Endothelial cell of umbilical vein (primary cell): Measurements from ENCODE around the gene MASP1. TPM values are rescaled to one million over a fixed set of nuclear protein-coding genes. Genes with fewer than 3 reads are reported as not detected.

Experiments
- BruUV-seq: library from RNA; stranded (reverse); fragments of 400-500 nt; replicated peaks from 2 replicates; lab custom pipeline; 2021; lab: Mats Ljungman, UMichigan
- CTCF ChIA-PET: fragments of 300-600, 350-600 bp; sonication (Branson Sonifier 250); formaldehyde crosslinking; loops from one replicate; lab custom pipeline; 2021; ENCODE audit warnings: antibody characterized with exemption, inconsistent platforms; lab: Charles Lee
- POLR2A ChIA-PET: fragments of 300-600, 350-600 bp; sonication (Branson Sonifier 250); formaldehyde crosslinking; loops from one replicate; lab custom pipeline; 2021; ENCODE audit warnings: antibody characterized with exemption, inconsistent platforms; lab: Charles Lee
- DNase-seq: peaks from one replicate; pipeline ENCODE4 v3.0.0-alpha.2; 2011; ENCODE audit warnings: low read depth, low spot score
- FAIRE-seq: peaks from 2 replicates; lab custom pipeline; 2011; peaks lifted over from hg19 to GRCh38; lab: Jason Lieb, UNC
- H2AFZ ChIP-seq: 2 replicates; pipeline ENCODE4 v1.6.0; 2012; ENCODE audit warnings: low read depth, low read length, control low read depth, inconsistent platforms
- H3K27ac ChIP-seq: 2 replicates; pipeline ENCODE4 v1.5.1; 2011; ENCODE audit warnings: low read depth, mild to moderate bottlenecking, control low read depth, low read length, moderate library complexity; ENCODE audit not compliant: insufficient read depth
- H3K27me3 ChIP-seq, 2 experiments: 2 replicates each; pipeline versions ENCODE4 v1.6.0 to v1.6.1; 2011; ENCODE audit warnings: low read length in 2 of 2, mixed read lengths in 1 of 2; ENCODE audit not compliant: control insufficient read depth in 2 of 2, insufficient read depth in 2 of 2
- H3K36me3 ChIP-seq, 2 experiments: 2 replicates in 1 of 2; 3 replicates in 1 of 2; pipeline ENCODE4 v1.5.1; 2011; ENCODE audit warnings: low read length in 2 of 2, mild to moderate bottlenecking in 1 of 2, moderate library complexity in 1 of 2; ENCODE audit not compliant: control insufficient read depth in 2 of 2, insufficient read depth in 2 of 2; ENCODE audit errors: extremely low read depth in 1 of 2
- H3K4me1 ChIP-seq: 3 replicates; pipeline ENCODE4 v1.5.1; 2011; ENCODE audit warnings: mild to moderate bottlenecking, low read length; ENCODE audit not compliant: control insufficient read depth, insufficient read depth; ENCODE audit errors: extremely low read depth
- H3K4me2 ChIP-seq: 2 replicates; pipeline ENCODE4 v1.6.1; 2011; ENCODE audit warnings: low read length, control low read depth, mixed read lengths; ENCODE audit not compliant: insufficient read depth
- H3K4me3 ChIP-seq, 3 experiments: fragments of 200-600 bp in 1 of 3; sonication (generic), shearing (Covaris generic) in 1 of 3; replicated peaks in 1 of 3; 2 replicates each; pipeline ENCODE4 v1.5.1; 2011 to 2016; ENCODE audit warnings: control low read depth in 3 of 3, low read length in 3 of 3, mild to moderate bottlenecking in 2 of 3, inconsistent platforms in 1 of 3, low read depth in 1 of 3, moderate library complexity in 1 of 3; ENCODE audit not compliant: insufficient read depth in 1 of 3
- H3K79me2 ChIP-seq: 2 replicates; pipeline ENCODE4 v1.6.0; 2012; ENCODE audit warnings: low read length, inconsistent platforms; ENCODE audit not compliant: control insufficient read depth, insufficient read depth
- H3K9ac ChIP-seq: replicated peaks from 2 replicates; pipeline ENCODE3; 2011; ENCODE audit warnings: low read length, control low read depth; ENCODE audit not compliant: insufficient read depth; ENCODE audit errors: extremely low read depth
- H3K9me1 ChIP-seq: replicated peaks from 3 replicates; pipeline ENCODE4 v1.6.0; 2011; ENCODE audit warnings: mild to moderate bottlenecking, low read length; ENCODE audit not compliant: control insufficient read depth, insufficient read depth; ENCODE audit errors: extremely low read depth
- H3K9me3 ChIP-seq: replicated peaks from 2 replicates; pipeline ENCODE4 v1.5.1; 2012; ENCODE audit warnings: low read length, inconsistent platforms; ENCODE audit not compliant: control insufficient read depth, insufficient read depth
- H4K20me1 ChIP-seq: replicated peaks from 2 replicates; pipeline ENCODE3; 2011; ENCODE audit warnings: mild to moderate bottlenecking, low read length; ENCODE audit not compliant: control insufficient read depth, insufficient read depth; ENCODE audit errors: extremely low read depth
- CTCF ChIP-seq, 2 donors: IDR thresholded peaks; 1 replicate in 1 of 2; 2 replicates in 1 of 2; pipeline ENCODE4 v1.5.1; 2011; ENCODE audit warnings: low read length in 2 of 2, mild to moderate bottlenecking in 2 of 2, moderate library complexity in 2 of 2, control low read depth in 1 of 2, inconsistent platforms in 1 of 2, low read depth in 1 of 2; ENCODE audit not compliant: insufficient read depth in 1 of 2; ENCODE audit errors: extremely low read depth in 1 of 2
- EZH2 ChIP-seq: IDR thresholded peaks from 2 replicates; pipeline ENCODE4 v1.6.1; 2012; ENCODE audit warnings: borderline replicate concordance, low read depth, mild to moderate bottlenecking, moderate library complexity, low read length, inconsistent platforms; ENCODE audit not compliant: severe bottlenecking
- FOS ChIP-seq: IDR thresholded peaks from 2 replicates; pipeline ENCODE4 v1.6.1; 2011; ENCODE audit warnings: mild to moderate bottlenecking, low read length, moderate library complexity, borderline replicate concordance; ENCODE audit not compliant: insufficient read depth
- GATA2 ChIP-seq: IDR thresholded peaks from 2 replicates; pipeline ENCODE4 v1.7.0; 2011; ENCODE audit warnings: low read depth, mild to moderate bottlenecking, moderate library complexity, mixed read lengths, low read length; ENCODE audit not compliant: insufficient read length, insufficient read depth
- JUN ChIP-seq: IDR thresholded peaks from 2 replicates; pipeline ENCODE4 v1.6.1; 2011; ENCODE audit warnings: borderline replicate concordance, low read depth; ENCODE audit not compliant: insufficient read length, insufficient read depth
- MAX ChIP-seq: IDR thresholded peaks from 2 replicates; pipeline ENCODE4 v1.6.1; 2011; ENCODE audit not compliant: insufficient read depth, insufficient read length
- MYC ChIP-seq: IDR thresholded peaks from one replicate; pipeline ENCODE4 v1.6.1; 2011; ENCODE audit warnings: mild to moderate bottlenecking, low read depth, low read length
- POLR2A ChIP-seq: IDR thresholded peaks from 2 replicates; pipeline ENCODE4 v1.6.1; 2012; ENCODE audit warnings: low read depth, mild to moderate bottlenecking, control low read depth, low read length
- POLR2AphosphoS5 ChIP-seq: IDR thresholded peaks from 2 replicates; pipeline ENCODE4 v1.6.1; 2012; ENCODE audit warnings: low read depth, mild to moderate bottlenecking, control low read depth, low read length, moderate library complexity; ENCODE audit not compliant: insufficient read depth
- dilution Hi-C: fragments of 300-500 bp; cut with MboI; formaldehyde crosslinking; loops from one replicate; pipeline ENCODE4 v1.15.0; 2019; ENCODE audit warnings: low sequenced_read_pairs; ENCODE audit not compliant: extremely low pct_ligation_motif_present
- intact Hi-C: fragments of 100-400 bp; cut with micrococcal nuclease; formaldehyde crosslinking; loops from one replicate; pipeline ENCODE4 v1.10.0; 2022
- polyA plus RNA-seq, 4 experiments: library from polyadenylated mRNA; depleted of rRNA in 3 of 4; stranded (reverse) in 3 of 4; unstranded in 1 of 4; fragments of >200 nt; gene quantifications; 2 replicates each; pipeline versions ENCODE4 v1.2.1 to v1.2.3, GENCODE V29; 2011 to 2012; ENCODE audit warnings: missing spikeins in 1 of 4
- total RNA-seq: library from RNA; stranded (reverse); gene quantifications from 2 replicates; pipeline ENCODE4 v1.2.3, GENCODE V29; 2021

The MASP1 gene
- total and polyA plus RNA-seq, 2 donors (not counting 3 experiments of a cell fraction or from before 2014, with no cell fraction given), result 0.31 to 0.50 TPM

GRCh38 chr3:187340578-187340977 is 49.0 kb upstream of the MASP1 start:
- Histone ChIP-seq H3K27me3 (no peaks in the 10 kb centered on the region), H2AFZ (no peak overlapping the region), H3K4me1 (no peaks in the 10 kb centered on the region), H3K9ac (no peak overlapping the region), H3K9me1 (no peaks in the 10 kb centered on the region), H4K20me1 (no peaks in the 10 kb centered on the region), H3K79me2 (no peaks in the 10 kb centered on the region), H3K27ac (no peak overlapping the region), H3K9me3 (no peaks in the 10 kb centered on the region), H3K36me3 (no peaks in the 10 kb centered on the region), H3K4me3 (no peak overlapping the region), H3K4me2 (no peak overlapping the region)
- CTCF ChIA-PET, result interaction anchor here (0.9 kb wide), 1 partner anchor 42 kb away, joined by 3 read pairs; no protein-coding TSS in a partner anchor
- intact Hi-C loops, result no loop called here
- no TSS peak for BruUV-seq
- POLR2A ChIA-PET, result no interaction called here
- no peak for DNase-seq
- dilution Hi-C loops, result no loop called here
- TF ChIP-seq MYC, result no peak
- TF ChIP-seq JUN, result no peak
- TF ChIP-seq POLR2A, result no peak
- no peak for TF ChIP-seq POLR2AphosphoS5
- TF ChIP-seq GATA2, result no peak
- no peak for TF ChIP-seq CTCF (IDR thresholded peaks at IDR 0.05; ENCODE audit: extremely low read depth in 1 of 2, insufficient read depth in 1 of 2, low read depth in 1 of 2, low read length in 2 of 2)
- TF ChIP-seq MAX, result no peak
- no peak for TF ChIP-seq EZH2
- no peak for TF ChIP-seq FOS
- FAIRE-seq, result no peak
